HG02870 (cell line): ENCODE results near the gene CD300C.
"Not testable (repeated sequence)": the region's sequence is repeated elsewhere in the genome, so short reads cannot be mapped to it uniquely, and the experiment has no call there.

Source experiments
- ATAC-seq: cut with Tn5 transposase; IDR thresholded peaks from one replicate; pipeline ENCODE4 v1.9.1; 2021; ENCODE audit warnings: mild to moderate bottlenecking, moderate library complexity; ENCODE audit not compliant: unreplicated experiment

CD300C gene

GRCh38 chr17:74514632-74515334, 31.1 kb downstream of the CD300C start:
- ATAC-seq = no peak

- no peak for ATAC-seq
These were observed 31.8 kb downstream of the CD300C start for GRCh38 chr17:74513987-74514631.

GRCh38 chr17:74512624-74513091, 33.3 kb downstream of the CD300C start:
- ATAC-seq = no peak

GRCh38 chr17:74512036-74512435, 33.9 kb downstream of the CD300C start:
- ATAC-seq = no peak

- no peak for ATAC-seq
These were observed 37.8 kb downstream of the CD300C start for GRCh38 chr17:74508156-74508555.

- ATAC-seq = not testable (repeated sequence)
These were observed 42.0 kb downstream of the CD300C start for GRCh38 chr17:74503949-74504348.

- no peak for ATAC-seq
These were observed 43.1 kb downstream of the CD300C start for GRCh38 chr17:74502861-74503260.

- ATAC-seq = no peak
These were observed 45.9 kb downstream of the CD300C start for GRCh38 chr17:74499992-74500391.

- ATAC-seq = no peak
These were observed 48.4 kb downstream of the CD300C start for GRCh38 chr17:74497471-74497870.

GRCh38 chr17:74493331-74493833, 52.5 kb downstream of the CD300C start:
- no peak for ATAC-seq

- no peak for ATAC-seq
These were observed 54.3 kb downstream of the CD300C start for GRCh38 chr17:74491626-74492025.
